Ectodermal cell (in vitro differentiated cells): Measurements from ENCODE around the gene CD300A.
"Not testable (repeated sequence)": the region's sequence is repeated elsewhere in the genome, so short reads cannot be mapped to it uniquely, and the experiment has no call there.

ENCODE experiments used
- H3K27ac ChIP-seq: 2 replicates; pipeline ENCODE4 v1.7.0; 2013; ENCODE audit warnings: mild to moderate bottlenecking, low read depth, low read length; ENCODE audit not compliant: insufficient read depth, poor library complexity, severe bottlenecking
- H3K27me3 ChIP-seq: 2 replicates; pipeline ENCODE4 v1.7.0; 2013; ENCODE audit warnings: mild to moderate bottlenecking, low read length; ENCODE audit not compliant: insufficient read depth, control insufficient read depth, poor library complexity, severe bottlenecking
- H3K36me3 ChIP-seq: one replicate; pipeline ENCODE4 v1.7.0; 2013; ENCODE audit warnings: low read length; ENCODE audit not compliant: control insufficient read depth, insufficient read depth
- H3K4me1 ChIP-seq: one replicate; pipeline ENCODE4 v1.7.0; 2013; ENCODE audit warnings: low read length; ENCODE audit not compliant: control insufficient read depth, insufficient read depth
- H3K4me3 ChIP-seq: 2 replicates; pipeline ENCODE4 v1.7.0; 2013; ENCODE audit warnings: low read depth, low read length, control low read depth; ENCODE audit not compliant: insufficient read depth
- H3K9me3 ChIP-seq: 2 replicates; pipeline ENCODE4 v1.7.0; 2013; ENCODE audit warnings: mild to moderate bottlenecking, low read length, moderate library complexity; ENCODE audit not compliant: control insufficient read depth
- WGBS, 2 experiments: methylation state at CpG; one replicate each; pipeline ENCODE4 v1.1.7; 2013; ENCODE audit warnings: missing lambda C conversion rate in 2 of 2; 5-methylcytosine and 5-hydroxymethylcytosine counted together

Gene CD300A

DNA sequence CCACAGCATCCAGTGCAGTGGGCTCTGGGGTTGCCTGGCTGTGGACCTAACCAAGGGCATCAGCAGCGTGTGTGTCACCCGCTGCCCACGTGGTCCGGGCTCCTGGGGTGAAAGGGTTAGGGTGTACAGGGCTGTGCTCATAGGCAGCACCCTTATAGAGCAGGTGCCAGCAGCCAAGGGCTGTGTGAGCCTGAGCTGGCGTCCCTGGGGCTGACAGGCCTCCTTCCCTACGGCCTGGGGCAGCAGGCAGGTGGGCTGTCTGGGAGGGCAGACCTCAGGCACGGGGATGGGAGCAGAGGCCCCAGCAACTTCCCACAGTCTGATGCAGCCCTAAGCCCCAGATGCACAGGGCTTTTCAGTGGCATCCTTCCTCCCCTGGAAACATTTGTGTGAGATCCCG, 13.9 kb downstream of the CD300A start:
- H3K27ac ChIP-seq, result no peak overlapping the region
- WGBS, 2 experiments, result 86 to 87% methylated on average over 8 of the region's 8 CpGs
- no peaks in the 10 kb centered on the region for H3K9me3 ChIP-seq
- H3K36me3 ChIP-seq, result no peaks in the 10 kb centered on the region
- H3K4me1 ChIP-seq, result no peaks in the 10 kb centered on the region
- H3K27me3 ChIP-seq, result no peaks in the 10 kb centered on the region
- no peak overlapping the region for H3K4me3 ChIP-seq

DNA sequence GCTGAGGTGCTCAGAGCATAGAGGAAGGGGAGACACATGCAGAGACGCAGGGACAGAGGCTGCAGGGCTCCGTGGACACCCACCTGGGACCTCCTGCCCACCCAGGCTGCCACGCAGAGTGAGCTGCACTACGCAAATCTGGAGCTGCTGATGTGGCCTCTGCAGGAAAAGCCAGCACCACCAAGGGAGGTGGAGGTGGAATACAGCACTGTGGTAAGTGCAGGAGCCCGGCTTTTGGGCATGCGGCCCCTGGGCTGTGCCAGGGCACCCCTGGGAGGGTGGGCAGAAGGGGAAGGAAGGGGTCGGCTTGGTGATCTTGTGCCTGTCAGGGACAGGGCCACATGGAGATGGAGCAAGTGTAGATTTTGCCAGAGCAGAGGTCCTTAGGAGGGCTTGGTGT, 15.2 kb downstream of the CD300A start:
- Histone ChIP-seq H3K27ac (no peak overlapping the region), H3K4me3 (no peak overlapping the region), H3K4me1 (no peaks in the 10 kb centered on the region), H3K9me3 (no peaks in the 10 kb centered on the region), H3K36me3 (no peaks in the 10 kb centered on the region), H3K27me3 (no peaks in the 10 kb centered on the region)
- WGBS, 2 experiments, result 90 to 92% methylated on average over 7 of the region's 7 CpGs

DNA sequence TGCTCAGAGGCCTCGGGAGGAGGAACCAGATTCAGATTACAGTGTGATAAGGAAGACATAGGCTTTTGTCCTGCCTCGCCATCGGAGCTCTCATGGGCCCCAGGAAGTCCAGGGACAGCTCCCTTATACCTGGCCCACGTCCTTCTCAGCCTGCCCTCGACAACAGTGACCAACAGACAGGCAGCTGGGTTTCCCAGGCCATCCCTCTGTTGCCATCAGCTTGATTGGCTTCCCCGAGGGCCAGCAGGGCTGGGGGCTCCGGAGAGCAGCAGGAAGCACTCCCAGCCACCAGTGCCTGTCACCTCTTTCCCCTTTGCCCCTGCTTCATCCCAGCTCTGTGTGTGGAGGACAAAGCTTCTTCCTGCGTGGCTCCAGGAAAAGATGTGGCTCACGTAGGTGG, 17.6 kb downstream of the CD300A start:
- Histone ChIP-seq H3K4me1 (no peaks in the 10 kb centered on the region), H3K27me3 (no peaks in the 10 kb centered on the region), H3K9me3 (no peaks in the 10 kb centered on the region), H3K36me3 (no peaks in the 10 kb centered on the region), H3K4me3 (no peak overlapping the region), H3K27ac (no peak overlapping the region)
- 72 to 83% methylated on average over 9 of the region's 9 CpGs for WGBS, 2 experiments

DNA sequence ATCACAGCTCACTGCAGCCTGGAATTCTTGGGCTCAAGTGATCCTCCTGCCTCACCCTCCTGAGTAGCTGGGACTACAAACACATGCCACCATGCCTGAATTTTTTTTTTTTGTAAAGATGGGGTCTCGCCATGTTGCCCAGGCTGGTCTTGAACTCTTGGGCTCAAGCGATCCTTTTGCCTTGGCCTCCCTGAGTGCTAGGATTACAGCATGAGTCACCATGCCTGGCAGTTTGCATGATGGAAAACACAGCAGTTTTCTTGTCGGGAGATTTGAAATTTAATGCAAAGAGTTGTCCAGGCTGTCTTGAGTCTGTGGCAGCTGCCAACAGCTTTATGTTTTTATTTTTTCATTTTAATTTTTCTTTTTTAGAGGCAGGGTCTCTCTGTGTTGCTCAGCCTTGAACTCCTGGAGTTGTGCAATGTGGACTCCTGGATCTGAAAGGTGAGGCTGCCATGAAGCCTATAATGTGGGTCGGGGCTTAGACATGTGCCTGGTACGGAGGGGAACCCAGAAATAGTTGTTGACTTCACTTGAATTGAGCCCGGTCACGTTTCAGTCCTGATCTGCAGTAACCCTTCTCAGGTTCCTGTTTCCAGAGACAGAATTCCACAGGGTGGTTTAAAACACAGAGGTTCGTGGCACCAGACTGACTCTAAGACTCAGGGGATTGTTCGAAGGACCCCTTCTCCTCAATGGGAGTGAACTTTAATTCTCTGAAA, 18.7 kb downstream of the CD300A start:
- 84 to 87% methylated on average over 9 of the region's 9 CpGs for WGBS, 2 experiments
- H3K27ac ChIP-seq, result no peak overlapping the region

DNA sequence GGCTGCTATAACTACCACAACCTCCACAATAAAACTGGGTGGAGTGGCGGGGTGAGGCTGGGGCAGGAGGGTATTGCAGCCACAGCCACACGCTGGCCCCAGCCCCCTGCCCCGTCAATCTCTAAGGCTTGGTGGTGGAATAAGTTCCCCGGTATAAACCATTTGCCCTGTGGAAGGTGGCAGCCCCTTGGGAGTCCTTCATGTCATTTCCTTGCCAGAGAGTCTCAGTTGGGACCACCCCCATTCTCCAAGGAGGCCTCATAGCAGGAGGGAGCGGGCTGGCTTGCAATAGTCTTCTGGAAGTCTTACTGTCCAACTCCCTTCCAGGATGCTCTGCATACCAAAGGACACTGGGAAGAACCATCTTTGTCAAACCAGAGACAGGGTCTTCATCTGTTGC, 19.4 kb downstream of the CD300A start:
- no peaks in the 10 kb centered on the region for H3K36me3 ChIP-seq
- no peak overlapping the region for H3K27ac ChIP-seq
- no peak overlapping the region for H3K4me3 ChIP-seq
- H3K9me3 ChIP-seq, result no peaks in the 10 kb centered on the region
- H3K4me1 ChIP-seq, result no peaks in the 10 kb centered on the region
- WGBS, 2 experiments, result 88 to 89% methylated on average over 5 of the region's 5 CpGs
- H3K27me3 ChIP-seq, result no peaks in the 10 kb centered on the region

More for the DNA sequence above, 18.7 kb downstream of the CD300A start:
- Histone ChIP-seq H3K36me3 (no peaks in the 10 kb centered on the region), H3K4me1 (no peaks in the 10 kb centered on the region), H3K9me3 (no peaks in the 10 kb centered on the region), H3K27me3 (no peaks in the 10 kb centered on the region), H3K4me3 (no peak overlapping the region)

DNA sequence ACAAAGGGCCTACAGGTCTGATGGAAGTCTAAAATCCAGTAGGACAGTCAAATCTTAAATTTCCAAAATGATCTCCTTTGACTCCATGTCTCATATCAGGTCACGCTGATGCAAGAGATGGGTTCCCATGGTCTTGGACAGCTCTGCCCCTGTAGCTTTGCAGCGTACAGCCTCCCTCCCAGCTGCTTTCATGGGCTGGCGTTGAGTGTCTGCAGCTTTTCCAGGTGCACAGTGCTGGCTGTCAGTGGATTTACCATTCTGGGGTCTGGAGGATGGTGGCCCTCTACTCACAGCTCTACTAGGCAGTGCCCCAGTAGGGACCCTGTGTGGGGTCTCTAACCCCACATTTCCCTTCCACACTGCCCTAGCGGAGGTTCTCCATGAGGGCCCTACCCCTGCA, 21.8 kb downstream of the CD300A start:
- not testable (repeated sequence) for H3K27me3 ChIP-seq, H3K27ac ChIP-seq, H3K4me1 ChIP-seq, H3K9me3 ChIP-seq, H3K36me3 ChIP-seq, H3K4me3 ChIP-seq
- 92 to 95% methylated on average over 4 of the region's 4 CpGs for WGBS, 2 experiments

DNA sequence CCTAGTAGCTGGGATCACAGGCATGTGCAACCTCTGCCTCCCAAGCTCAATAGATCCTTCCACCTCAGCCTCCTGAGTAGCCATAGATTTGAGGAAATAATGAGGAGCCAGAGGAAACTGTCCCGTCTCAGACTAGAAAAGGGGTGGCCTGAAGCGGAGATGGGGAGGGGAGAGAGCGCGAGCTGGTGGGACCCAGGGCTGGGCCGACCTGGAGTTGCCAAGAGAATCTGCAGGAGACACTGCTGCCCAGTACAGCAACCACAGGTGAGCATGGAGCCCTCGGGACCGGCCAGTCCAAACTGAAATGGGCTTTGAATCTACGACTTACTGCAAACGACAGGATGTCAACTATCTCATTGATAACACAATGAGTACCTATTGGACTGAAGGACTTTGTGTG, 24.3 kb downstream of the CD300A start:
- Histone ChIP-seq H3K9me3 (no peaks in the 10 kb centered on the region), H3K36me3 (no peaks in the 10 kb centered on the region), H3K4me1 (no peaks in the 10 kb centered on the region), H3K27me3 (no peaks in the 10 kb centered on the region), H3K4me3 (no peak overlapping the region), H3K27ac (no peak overlapping the region)
- 90 to 93% methylated on average over 9 of the region's 9 CpGs for WGBS, 2 experiments

DNA sequence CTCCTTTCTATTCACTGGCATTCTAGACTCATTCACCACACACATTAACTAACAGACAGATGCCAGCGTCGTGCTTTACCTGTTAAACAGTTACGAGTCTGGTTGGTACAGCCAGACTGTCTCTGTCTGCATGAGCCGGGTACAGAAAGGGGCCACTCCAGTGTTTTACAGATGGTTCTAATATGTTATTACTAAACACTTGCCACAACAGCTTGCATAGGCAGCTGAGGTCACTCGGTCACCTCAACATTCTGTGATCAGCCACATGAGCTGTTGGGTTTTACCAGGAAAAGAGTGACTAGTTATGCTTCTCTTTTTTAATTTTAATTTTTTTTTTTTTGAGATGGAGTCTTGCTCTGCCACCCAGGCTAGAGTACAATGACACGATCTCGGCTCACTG, 25.2 kb downstream of the CD300A start:
- Histone ChIP-seq H3K4me1 (no peaks in the 10 kb centered on the region), H3K4me3 (no peak overlapping the region), H3K27ac (no peak overlapping the region), H3K9me3 (no peaks in the 10 kb centered on the region), H3K36me3 (no peaks in the 10 kb centered on the region), H3K27me3 (no peaks in the 10 kb centered on the region)
- WGBS, 2 experiments, result 88 to 89% methylated on average over 7 of the region's 7 CpGs

DNA sequence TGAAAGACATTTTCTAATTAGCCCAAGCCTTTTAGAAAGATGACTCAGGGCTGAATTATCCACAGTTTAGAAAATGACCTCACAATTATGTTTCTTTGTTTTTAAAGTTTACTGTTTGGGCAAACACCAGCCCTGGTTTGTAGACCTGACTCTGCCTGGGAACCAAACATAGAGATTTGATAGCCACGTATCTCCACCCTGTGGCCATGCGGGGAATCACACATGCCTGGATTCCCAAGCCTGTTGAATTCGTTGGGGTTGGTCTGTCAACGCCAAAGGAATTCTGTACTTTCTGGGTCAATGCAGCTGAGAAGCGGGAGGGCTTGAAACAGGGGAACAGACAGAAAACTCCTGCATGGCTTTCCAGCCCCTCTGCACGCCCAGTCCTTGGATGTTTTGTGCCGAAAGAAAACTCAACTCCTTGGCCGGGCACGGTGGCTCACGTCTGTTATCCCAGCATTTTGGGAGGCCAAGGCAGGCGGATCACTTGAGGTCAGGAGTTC, 26.9 kb downstream of the CD300A start:
- no peak overlapping the region for H3K4me3 ChIP-seq
- WGBS, 2 experiments, result 46 to 47% methylated on average over 11 of the region's 11 CpGs
- H3K4me1 ChIP-seq, result no peaks in the 10 kb centered on the region
- H3K27ac ChIP-seq, result no peak overlapping the region
- no peaks in the 10 kb centered on the region for H3K9me3 ChIP-seq
- no peaks in the 10 kb centered on the region for H3K36me3 ChIP-seq
- H3K27me3 ChIP-seq, result no peaks in the 10 kb centered on the region

DNA sequence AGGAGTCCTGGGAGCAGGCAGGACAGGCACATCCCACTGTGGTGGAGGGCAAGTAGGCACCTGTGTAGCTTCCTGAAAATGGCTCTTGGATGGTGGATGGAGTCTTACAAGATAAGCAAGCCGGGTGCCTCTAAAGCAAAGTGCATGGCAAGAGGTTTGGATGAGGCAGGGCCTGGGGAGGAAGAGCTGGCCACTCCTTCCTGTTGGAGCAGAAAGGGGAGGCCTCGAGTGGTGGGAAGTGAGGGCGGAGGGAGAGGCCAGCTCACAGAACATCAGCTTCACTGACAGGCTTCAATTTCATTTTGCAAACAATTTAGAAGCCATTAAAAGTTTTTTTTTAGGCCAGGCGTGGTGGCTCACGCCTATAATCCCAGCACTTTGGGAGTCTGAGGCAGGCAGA, 31.0 kb downstream of the CD300A start:
- WGBS, 2 experiments, result 87 to 89% methylated on average over 5 of the region's 5 CpGs
- Histone ChIP-seq H3K36me3 (no peaks in the 10 kb centered on the region), H3K9me3 (no peaks in the 10 kb centered on the region), H3K27me3 (no peaks in the 10 kb centered on the region), H3K27ac (no peak overlapping the region), H3K4me1 (no peaks in the 10 kb centered on the region), H3K4me3 (no peak overlapping the region)
